ENCODE data around the gene CD320.

The CD320 gene

GRCh38 chr19:8259922-8260247 is 48.3 kb downstream of the CD320 start:
- Mint-ChIP-seq H3K9me3 (no peaks in the 10 kb centered on the region), H3K4me3 (no peak overlapping the region), H3K36me3 (peaks cover 37% of the 10 kb centered on the region), H3K27me3 (no peaks in the 10 kb centered on the region), H3K27ac (peak overlapping the region; percentile 51), H3K4me1 (peaks cover 4% of the 10 kb centered on the region)
- no peak for DNase-seq (ENCODE audit: low spot score in 2 of 2)
- no peak for ATAC-seq (ENCODE audit: low read depth)

- Mint-ChIP-seq H3K9me3 (no peaks in the 10 kb centered on the region), H3K27me3 (no peaks in the 10 kb centered on the region), H3K4me1 (peaks cover 4% of the 10 kb centered on the region), H3K36me3 (peaks cover 37% of the 10 kb centered on the region), H3K27ac (peak overlapping the region; percentile 79), H3K4me3 (no peak overlapping the region)
- DNase-seq (ENCODE audit: low spot score in 2 of 2) (no peak), ATAC-seq (ENCODE audit: low read depth) (no peak)
Measured at GRCh38 chr19:8259142-8259921, 48.8 kb downstream of the CD320 start.

- Mint-ChIP-seq H3K4me3 (no peak overlapping the region), H3K27me3 (no peaks in the 10 kb centered on the region), H3K27ac (no peak overlapping the region), H3K9me3 (no peaks in the 10 kb centered on the region), H3K36me3 (peaks cover 38% of the 10 kb centered on the region), H3K4me1 (peaks cover 6% of the 10 kb centered on the region)
- no peak for DNase-seq (ENCODE audit: low spot score in 2 of 2)
- no peak for ATAC-seq (ENCODE audit: low read depth)
Measured at GRCh38 chr19:8257052-8257443, 51.1 kb downstream of the CD320 start.

GRCh38 chr19:8256276-8257051 is 51.7 kb downstream of the CD320 start:
- ATAC-seq (ENCODE audit: low read depth) (no peak), DNase-seq (ENCODE audit: low spot score in 2 of 2) (no peak)
- Mint-ChIP-seq H3K27ac (no peak overlapping the region), H3K36me3 (peaks cover 34% of the 10 kb centered on the region), H3K9me3 (no peaks in the 10 kb centered on the region), H3K4me3 (no peak overlapping the region), H3K4me1 (peaks cover 6% of the 10 kb centered on the region), H3K27me3 (no peaks in the 10 kb centered on the region)

GRCh38 chr19:8255426-8256125 is 52.6 kb downstream of the CD320 start:
- H3K36me3 Mint-ChIP-seq, result peaks cover 32% of the 10 kb centered on the region
- no peaks in the 10 kb centered on the region for H3K27me3 Mint-ChIP-seq
- H3K4me1 Mint-ChIP-seq, result peaks cover 6% of the 10 kb centered on the region
- ATAC-seq (ENCODE audit: low read depth), result no peak
- H3K27ac Mint-ChIP-seq, result no peak overlapping the region
- no peak overlapping the region for H3K4me3 Mint-ChIP-seq
- H3K9me3 Mint-ChIP-seq, result no peaks in the 10 kb centered on the region
- no peak for DNase-seq (ENCODE audit: low spot score in 2 of 2)

- H3K4me3 Mint-ChIP-seq, result no peak overlapping the region
- no peaks in the 10 kb centered on the region for H3K27me3 Mint-ChIP-seq
- peaks cover 28% of the 10 kb centered on the region for H3K36me3 Mint-ChIP-seq
- ATAC-seq (ENCODE audit: low read depth), result no peak
- peaks cover 2% of the 10 kb centered on the region for H3K4me1 Mint-ChIP-seq
- H3K9me3 Mint-ChIP-seq, result no peaks in the 10 kb centered on the region
- DNase-seq (ENCODE audit: low spot score in 2 of 2), result no peak
- no peak overlapping the region for H3K27ac Mint-ChIP-seq
Measured at GRCh38 chr19:8254286-8255001, 53.7 kb downstream of the CD320 start.

- no peak for ATAC-seq (ENCODE audit: low read depth)
- Mint-ChIP-seq H3K4me3 (no peak overlapping the region), H3K9me3 (peaks cover 3% of the 10 kb centered on the region), H3K27ac (no peak overlapping the region), H3K27me3 (no peaks in the 10 kb centered on the region), H3K36me3 (peaks cover 26% of the 10 kb centered on the region), H3K4me1 (peaks cover 7% of the 10 kb centered on the region)
- no peak for DNase-seq (ENCODE audit: low spot score in 2 of 2)
Measured at GRCh38 chr19:8253678-8254077, 54.5 kb downstream of the CD320 start.

GRCh38 chr19:8252922-8253589 is 55.1 kb downstream of the CD320 start:
- peaks cover 13% of the 10 kb centered on the region for H3K4me1 Mint-ChIP-seq
- no peaks in the 10 kb centered on the region for H3K27me3 Mint-ChIP-seq
- peak; percentile 96 for ATAC-seq (ENCODE audit: low read depth)
- H3K4me3 Mint-ChIP-seq, result no peak overlapping the region
- peak; percentile 84 to 91 for DNase-seq (ENCODE audit: low spot score in 2 of 2)
- peaks cover 31% of the 10 kb centered on the region for H3K36me3 Mint-ChIP-seq
- H3K27ac Mint-ChIP-seq, result no peak overlapping the region
- H3K9me3 Mint-ChIP-seq, result peaks cover 8% of the 10 kb centered on the region

Data from memory B cell (primary cell).